HG02981 (cell line): ENCODE data around the gene UPK3B.
"Not testable (repeated sequence)": the region's sequence is repeated elsewhere in the genome, so short reads cannot be mapped to it uniquely, and the experiment has no call there.

Source experiments
- ATAC-seq: cut with Tn5 transposase; IDR thresholded peaks from one replicate; pipeline ENCODE4 v1.9.1; 2021; ENCODE audit warnings: mild to moderate bottlenecking, moderate library complexity; ENCODE audit not compliant: unreplicated experiment

The UPK3B gene

GRCh38 chr7:76512941-76513816, 2.8 kb downstream of the UPK3B start:
- no peak for ATAC-seq

GRCh38 chr7:76513817-76514799, 3.8 kb downstream of the UPK3B start:
- no peak for ATAC-seq

GRCh38 chr7:76514926-76515771, 4.8 kb downstream of the UPK3B start:
- no peak for ATAC-seq

DNA sequence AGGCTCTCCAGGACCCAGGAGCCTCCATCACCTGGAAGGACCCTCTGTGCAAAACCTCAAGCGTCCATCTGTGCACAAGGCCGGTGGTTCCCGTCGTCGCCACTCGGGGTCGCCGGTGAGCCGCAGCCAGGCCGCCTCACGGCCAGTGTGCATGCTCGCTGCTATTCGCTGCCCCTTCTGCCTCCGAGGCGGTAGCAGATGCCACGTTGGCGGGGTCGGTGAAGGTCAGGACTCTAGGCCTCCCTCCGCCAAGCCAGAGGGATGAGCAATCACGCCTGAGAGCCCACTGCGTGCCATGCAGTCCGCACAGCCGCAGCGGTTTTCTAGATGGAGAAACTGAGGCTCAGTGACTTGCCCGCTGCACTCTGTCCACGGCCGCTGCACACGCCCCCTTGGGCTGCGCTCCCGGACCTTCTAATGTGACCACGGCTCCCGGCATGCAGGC, 5.7 kb downstream of the UPK3B start:
- no peak for ATAC-seq

DNA sequence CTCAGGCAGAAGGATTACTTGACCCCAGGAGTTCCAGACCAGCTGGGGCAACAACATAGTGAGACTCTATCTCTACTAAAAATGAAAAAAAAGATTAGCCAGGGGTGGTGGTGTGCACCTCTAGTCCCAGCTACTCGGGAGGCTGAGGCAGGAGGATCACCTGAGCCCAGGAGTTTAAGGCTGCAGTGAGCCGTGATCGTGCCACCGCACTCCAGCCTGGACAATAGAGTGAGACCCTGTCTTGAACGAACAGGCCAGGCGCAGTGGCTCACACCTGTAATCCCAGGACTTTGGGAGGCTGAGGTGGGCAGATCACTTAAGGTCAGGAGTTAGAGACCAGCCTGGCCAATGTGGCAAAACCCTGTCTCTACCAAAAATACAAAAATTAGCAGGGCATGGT, 6.6 kb downstream of the UPK3B start:
- not testable (repeated sequence) for ATAC-seq

DNA sequence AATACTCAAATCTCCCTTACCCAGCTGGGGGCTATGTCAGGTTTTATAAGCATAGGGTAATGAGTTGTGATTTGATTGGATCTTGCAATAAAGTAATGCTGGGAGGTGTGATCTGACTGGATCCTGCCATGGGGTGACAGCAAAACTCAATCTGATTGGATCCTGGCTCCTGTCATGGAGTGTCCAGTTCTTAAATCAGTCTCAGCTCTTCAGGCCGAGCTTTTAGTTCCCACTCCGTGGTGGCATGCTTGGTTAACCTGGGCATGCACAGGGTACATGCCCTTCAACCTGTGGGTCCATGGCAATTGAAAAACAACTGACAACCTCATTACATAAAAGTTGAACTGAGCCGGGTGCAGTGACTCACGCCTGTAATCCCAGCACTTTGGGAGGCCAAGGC, 15.8 kb downstream of the UPK3B start:
- ATAC-seq, result not testable (repeated sequence)

- not testable (repeated sequence) for ATAC-seq
These were observed 21.3 kb downstream of the UPK3B start for GRCh38 chr7:76531643-76532042.

GRCh38 chr7:76543197-76543596, 32.8 kb downstream of the UPK3B start, which contains the start of gene SPDYE16:
TSS of gene SPDYE16 (minus strand) at chr7:76543297. CDS start at chr7:76541459, 1,838 bp downstream.
- ATAC-seq, result not testable (repeated sequence)

- peak; percentile 97 for ATAC-seq
These were observed 38.9 kb downstream of the UPK3B start for GRCh38 chr7:76549025-76549854.

- ATAC-seq, result not testable (repeated sequence)
These were observed 39.5 kb downstream of the UPK3B start for GRCh38 chr7:76549855-76550248.

DNA sequence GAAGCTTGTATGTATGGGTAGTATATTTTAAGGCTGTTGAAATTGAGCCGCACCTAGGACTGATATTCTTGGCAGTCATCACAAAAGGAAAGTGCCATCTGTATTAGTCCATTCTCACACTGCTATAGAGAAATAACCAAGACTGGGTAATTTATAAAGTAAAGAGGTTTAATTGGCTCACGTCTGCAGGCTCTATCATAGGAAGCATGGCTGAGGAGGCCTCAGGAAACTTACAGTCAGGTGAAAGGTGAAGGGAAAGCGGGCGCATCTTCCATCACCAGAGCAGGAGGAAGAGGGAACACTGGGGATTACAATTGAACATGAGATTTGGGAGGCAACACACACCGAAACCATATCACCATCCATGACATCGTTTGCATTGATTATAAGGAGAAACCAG, 41.6 kb downstream of the UPK3B start:
- ATAC-seq, result not testable (repeated sequence)

GRCh38 chr7:76559685-76560084, 49.3 kb downstream of the UPK3B start:
- ATAC-seq, result not testable (repeated sequence)

GRCh38 chr7:76560157-76560556, 49.8 kb downstream of the UPK3B start:
- ATAC-seq, result not testable (repeated sequence)

DNA sequence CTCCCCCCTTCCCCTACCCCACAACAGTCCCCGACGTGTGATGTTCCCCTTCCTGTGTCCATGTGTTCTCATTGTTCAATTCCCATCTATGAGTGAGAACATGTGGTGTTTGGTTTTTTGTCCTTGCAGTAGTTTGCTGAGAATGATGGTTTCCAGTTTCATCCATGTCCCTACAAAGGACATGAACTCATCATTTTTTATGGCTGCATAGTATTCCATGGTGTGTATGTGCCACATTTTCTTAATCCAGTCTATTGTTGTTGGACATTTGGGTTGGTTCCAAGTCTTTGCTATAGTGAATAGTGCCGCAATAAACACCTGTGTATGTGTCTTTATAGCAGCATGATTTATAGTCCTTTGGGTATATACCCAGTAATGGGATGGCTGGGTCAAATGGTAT, 51.0 kb downstream of the UPK3B start:
- ATAC-seq, result not testable (repeated sequence)

- not testable (repeated sequence) for ATAC-seq
These were observed 54.6 kb downstream of the UPK3B start for GRCh38 chr7:76565001-76565400.
